Endothelial cell of umbilical vein (primary cell): ENCODE data around the gene PI4KB. TPM values are rescaled to one million over a fixed set of nuclear protein-coding genes. Genes with fewer than 3 reads are reported as not detected.

Experiments
- BruUV-seq: library from RNA; stranded (reverse); fragments of 400-500 nt; replicated peaks from 2 replicates; lab custom pipeline; 2021; lab: Mats Ljungman, UMichigan
- CTCF ChIA-PET: fragments of 300-600, 350-600 bp; sonication (Branson Sonifier 250); formaldehyde crosslinking; loops from one replicate; lab custom pipeline; 2021; ENCODE audit warnings: antibody characterized with exemption, inconsistent platforms; lab: Charles Lee
- POLR2A ChIA-PET: fragments of 300-600, 350-600 bp; sonication (Branson Sonifier 250); formaldehyde crosslinking; loops from one replicate; lab custom pipeline; 2021; ENCODE audit warnings: antibody characterized with exemption, inconsistent platforms; lab: Charles Lee
- DNase-seq: peaks from one replicate; pipeline ENCODE4 v3.0.0-alpha.2; 2011; ENCODE audit warnings: low read depth, low spot score
- FAIRE-seq: peaks from 2 replicates; lab custom pipeline; 2011; peaks lifted over from hg19 to GRCh38; lab: Jason Lieb, UNC
- H2AFZ ChIP-seq: 2 replicates; pipeline ENCODE4 v1.6.0; 2012; ENCODE audit warnings: low read depth, low read length, control low read depth, inconsistent platforms
- H3K27ac ChIP-seq: 2 replicates; pipeline ENCODE4 v1.5.1; 2011; ENCODE audit warnings: low read depth, mild to moderate bottlenecking, control low read depth, low read length, moderate library complexity; ENCODE audit not compliant: insufficient read depth
- H3K27me3 ChIP-seq, 2 experiments: 2 replicates each; pipeline versions ENCODE4 v1.6.0 to v1.6.1; 2011; ENCODE audit warnings: low read length in 2 of 2, mixed read lengths in 1 of 2; ENCODE audit not compliant: control insufficient read depth in 2 of 2, insufficient read depth in 2 of 2
- H3K36me3 ChIP-seq, 2 experiments: 2 replicates in 1 of 2; 3 replicates in 1 of 2; pipeline ENCODE4 v1.5.1; 2011; ENCODE audit warnings: low read length in 2 of 2, mild to moderate bottlenecking in 1 of 2, moderate library complexity in 1 of 2; ENCODE audit not compliant: control insufficient read depth in 2 of 2, insufficient read depth in 2 of 2; ENCODE audit errors: extremely low read depth in 1 of 2
- H3K4me1 ChIP-seq: 3 replicates; pipeline ENCODE4 v1.5.1; 2011; ENCODE audit warnings: mild to moderate bottlenecking, low read length; ENCODE audit not compliant: control insufficient read depth, insufficient read depth; ENCODE audit errors: extremely low read depth
- H3K4me2 ChIP-seq: 2 replicates; pipeline ENCODE4 v1.6.1; 2011; ENCODE audit warnings: low read length, control low read depth, mixed read lengths; ENCODE audit not compliant: insufficient read depth
- H3K4me3 ChIP-seq, 3 experiments: fragments of 200-600 bp in 1 of 3; sonication (generic), shearing (Covaris generic) in 1 of 3; replicated peaks in 1 of 3; 2 replicates each; pipeline ENCODE4 v1.5.1; 2011 to 2016; ENCODE audit warnings: control low read depth in 3 of 3, low read length in 3 of 3, mild to moderate bottlenecking in 2 of 3, inconsistent platforms in 1 of 3, low read depth in 1 of 3, moderate library complexity in 1 of 3; ENCODE audit not compliant: insufficient read depth in 1 of 3
- H3K79me2 ChIP-seq: 2 replicates; pipeline ENCODE4 v1.6.0; 2012; ENCODE audit warnings: low read length, inconsistent platforms; ENCODE audit not compliant: control insufficient read depth, insufficient read depth
- H3K9ac ChIP-seq: replicated peaks from 2 replicates; pipeline ENCODE3; 2011; ENCODE audit warnings: low read length, control low read depth; ENCODE audit not compliant: insufficient read depth; ENCODE audit errors: extremely low read depth
- H3K9me1 ChIP-seq: replicated peaks from 3 replicates; pipeline ENCODE4 v1.6.0; 2011; ENCODE audit warnings: mild to moderate bottlenecking, low read length; ENCODE audit not compliant: control insufficient read depth, insufficient read depth; ENCODE audit errors: extremely low read depth
- H3K9me3 ChIP-seq: replicated peaks from 2 replicates; pipeline ENCODE4 v1.5.1; 2012; ENCODE audit warnings: low read length, inconsistent platforms; ENCODE audit not compliant: control insufficient read depth, insufficient read depth
- H4K20me1 ChIP-seq: replicated peaks from 2 replicates; pipeline ENCODE3; 2011; ENCODE audit warnings: mild to moderate bottlenecking, low read length; ENCODE audit not compliant: control insufficient read depth, insufficient read depth; ENCODE audit errors: extremely low read depth
- EZH2 ChIP-seq: IDR thresholded peaks from 2 replicates; pipeline ENCODE4 v1.6.1; 2012; ENCODE audit warnings: borderline replicate concordance, low read depth, mild to moderate bottlenecking, moderate library complexity, low read length, inconsistent platforms; ENCODE audit not compliant: severe bottlenecking
- FOS ChIP-seq: IDR thresholded peaks from 2 replicates; pipeline ENCODE4 v1.6.1; 2011; ENCODE audit warnings: mild to moderate bottlenecking, low read length, moderate library complexity, borderline replicate concordance; ENCODE audit not compliant: insufficient read depth
- POLR2A ChIP-seq: IDR thresholded peaks from 2 replicates; pipeline ENCODE4 v1.6.1; 2012; ENCODE audit warnings: low read depth, mild to moderate bottlenecking, control low read depth, low read length
- POLR2AphosphoS5 ChIP-seq: IDR thresholded peaks from 2 replicates; pipeline ENCODE4 v1.6.1; 2012; ENCODE audit warnings: low read depth, mild to moderate bottlenecking, control low read depth, low read length, moderate library complexity; ENCODE audit not compliant: insufficient read depth
- dilution Hi-C: fragments of 300-500 bp; cut with MboI; formaldehyde crosslinking; loops from one replicate; pipeline ENCODE4 v1.15.0; 2019; ENCODE audit warnings: low sequenced_read_pairs; ENCODE audit not compliant: extremely low pct_ligation_motif_present
- intact Hi-C: fragments of 100-400 bp; cut with micrococcal nuclease; formaldehyde crosslinking; loops from one replicate; pipeline ENCODE4 v1.10.0; 2022
- polyA plus RNA-seq, 4 experiments: library from polyadenylated mRNA; depleted of rRNA in 3 of 4; stranded (reverse) in 3 of 4; unstranded in 1 of 4; fragments of >200 nt; gene quantifications; 2 replicates each; pipeline versions ENCODE4 v1.2.1 to v1.2.3, GENCODE V29; 2011 to 2012; ENCODE audit warnings: missing spikeins in 1 of 4
- total RNA-seq: library from RNA; stranded (reverse); gene quantifications from 2 replicates; pipeline ENCODE4 v1.2.3, GENCODE V29; 2021

PI4KB gene
- total and polyA plus RNA-seq, 2 donors (not counting 3 experiments of a cell fraction or from before 2014, with no cell fraction given): 60.9 to 67.8 TPM

DNA sequence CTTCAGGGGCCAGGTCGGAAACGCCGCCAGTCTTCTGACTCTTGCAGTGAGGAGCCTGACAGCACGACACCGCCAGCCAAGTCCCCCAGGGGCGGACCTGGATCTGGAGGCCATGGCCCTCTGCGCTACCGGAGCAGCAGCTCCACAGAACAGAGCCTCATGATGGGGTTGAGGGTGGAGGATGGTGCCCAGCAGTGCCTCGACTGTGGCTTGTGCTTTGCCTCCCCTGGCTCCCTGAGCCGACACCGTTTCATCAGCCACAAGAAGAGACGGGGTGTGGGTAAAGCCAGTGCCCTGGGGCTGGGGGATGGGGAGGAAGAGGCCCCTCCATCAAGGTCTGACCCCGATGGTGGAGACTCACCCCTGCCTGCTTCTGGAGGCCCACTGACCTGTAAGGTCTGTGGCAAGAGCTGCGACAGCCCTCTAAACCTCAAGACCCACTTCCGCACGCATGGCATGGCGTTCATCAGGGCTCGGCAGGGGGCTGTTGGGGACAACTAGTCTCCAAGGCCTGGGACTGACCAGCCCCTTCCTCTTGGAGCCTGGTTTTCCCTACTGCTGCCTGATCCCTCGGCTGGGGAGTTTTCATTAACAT, 36.4 kb downstream of the PI4KB start:
- Histone ChIP-seq H3K9me3 (no peaks in the 10 kb centered on the region), H3K27ac (no peak overlapping the region), H3K4me2 (no peak overlapping the region), H3K79me2 (no peaks in the 10 kb centered on the region), H3K36me3 (peaks cover 11 to 77% of the 10 kb centered on the region in 2 experiments), H2AFZ (no peak overlapping the region), H3K4me1 (no peaks in the 10 kb centered on the region), H3K27me3 (no peaks in the 10 kb centered on the region), H3K4me3 (no peak overlapping the region), H3K9me1 (no peaks in the 10 kb centered on the region), H4K20me1 (no peaks in the 10 kb centered on the region), H3K9ac (no peak overlapping the region)
- ChIA-PET POLR2A (no interaction called here), CTCF (interaction anchor here (1.3 kb wide), 1 partner anchor 50 kb away, joined by 3 read pairs; no protein-coding TSS in a partner anchor)
- dilution Hi-C loops (no loop called here), intact Hi-C loops (no loop called here)
- TF ChIP-seq POLR2A (no peak), POLR2AphosphoS5 (peak; percentile 19), EZH2 (no peak), FOS (no peak)
- DNase-seq (no peak), FAIRE-seq (no peak)
- BruUV-seq: no TSS peak

- POLR2A ChIA-PET: no interaction called here
These were observed 37.1 kb downstream of the PI4KB start for GRCh38 chr1:151289991-151290708.

More at GRCh38 chr1:151289991-151290708, 37.1 kb downstream of the PI4KB start:
- Histone ChIP-seq H3K79me2 (no peaks in the 10 kb centered on the region), H3K9me1 (no peaks in the 10 kb centered on the region), H3K4me3 (no peak overlapping the region), H3K27ac (no peak overlapping the region), H3K36me3 (peaks cover 9 to 74% of the 10 kb centered on the region in 2 experiments), H3K9ac (no peak overlapping the region), H4K20me1 (no peaks in the 10 kb centered on the region), H3K27me3 (no peaks in the 10 kb centered on the region), H3K4me1 (no peaks in the 10 kb centered on the region), H2AFZ (no peak overlapping the region), H3K9me3 (no peaks in the 10 kb centered on the region), H3K4me2 (no peak overlapping the region)
- BruUV-seq: no TSS peak
- intact Hi-C loops (no loop called here), dilution Hi-C loops (no loop called here)
- FAIRE-seq: no peak
- TF ChIP-seq POLR2A (peak; percentile 18), EZH2 (no peak)
- CTCF ChIA-PET: interaction anchor here (0.8 to 1.3 kb wide), 2 partner anchors 50 to 51 kb away, joined by 3 read pairs; no protein-coding TSS in a partner anchor
- DNase-seq: no peak
